HG02623 (cell line): Measurements from ENCODE around the gene PLEKHN1.
"Not testable (repeated sequence)": the region's sequence is repeated elsewhere in the genome, so short reads cannot be mapped to it uniquely, and the experiment has no call there.

ENCODE experiments used
- ATAC-seq: cut with Tn5 transposase; IDR thresholded peaks from one replicate; pipeline ENCODE4 v1.9.1; 2021; ENCODE audit warnings: moderate library complexity; ENCODE audit not compliant: unreplicated experiment

Gene PLEKHN1

DNA sequence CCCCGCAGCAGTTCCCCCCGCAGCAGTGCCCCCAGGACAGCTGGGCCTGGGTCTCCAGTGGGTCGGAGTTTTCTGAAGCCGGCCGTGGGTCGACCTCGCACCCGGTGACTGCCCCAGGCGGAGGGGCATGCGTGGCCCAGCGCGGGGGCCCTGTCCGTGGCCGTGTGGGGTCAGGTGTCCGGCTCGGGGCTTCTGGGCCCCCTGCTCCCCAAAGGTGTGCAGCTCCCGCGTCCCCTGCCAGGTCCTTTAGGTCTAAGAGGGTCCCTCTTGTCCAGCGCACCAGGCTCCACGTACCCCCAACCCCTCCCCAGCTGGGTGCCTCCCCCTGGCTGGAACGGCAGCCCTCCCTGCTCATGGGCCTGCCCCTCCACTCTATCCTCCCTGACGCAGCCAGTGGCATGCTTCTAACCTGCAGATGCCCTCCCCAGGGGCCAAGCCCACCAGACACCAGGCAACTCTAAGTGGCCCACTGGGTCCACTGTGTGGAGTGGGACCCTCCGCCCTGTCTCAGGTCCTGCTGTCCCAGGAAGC, 39.6 kb downstream of the PLEKHN1 start:
- no peak for ATAC-seq

DNA sequence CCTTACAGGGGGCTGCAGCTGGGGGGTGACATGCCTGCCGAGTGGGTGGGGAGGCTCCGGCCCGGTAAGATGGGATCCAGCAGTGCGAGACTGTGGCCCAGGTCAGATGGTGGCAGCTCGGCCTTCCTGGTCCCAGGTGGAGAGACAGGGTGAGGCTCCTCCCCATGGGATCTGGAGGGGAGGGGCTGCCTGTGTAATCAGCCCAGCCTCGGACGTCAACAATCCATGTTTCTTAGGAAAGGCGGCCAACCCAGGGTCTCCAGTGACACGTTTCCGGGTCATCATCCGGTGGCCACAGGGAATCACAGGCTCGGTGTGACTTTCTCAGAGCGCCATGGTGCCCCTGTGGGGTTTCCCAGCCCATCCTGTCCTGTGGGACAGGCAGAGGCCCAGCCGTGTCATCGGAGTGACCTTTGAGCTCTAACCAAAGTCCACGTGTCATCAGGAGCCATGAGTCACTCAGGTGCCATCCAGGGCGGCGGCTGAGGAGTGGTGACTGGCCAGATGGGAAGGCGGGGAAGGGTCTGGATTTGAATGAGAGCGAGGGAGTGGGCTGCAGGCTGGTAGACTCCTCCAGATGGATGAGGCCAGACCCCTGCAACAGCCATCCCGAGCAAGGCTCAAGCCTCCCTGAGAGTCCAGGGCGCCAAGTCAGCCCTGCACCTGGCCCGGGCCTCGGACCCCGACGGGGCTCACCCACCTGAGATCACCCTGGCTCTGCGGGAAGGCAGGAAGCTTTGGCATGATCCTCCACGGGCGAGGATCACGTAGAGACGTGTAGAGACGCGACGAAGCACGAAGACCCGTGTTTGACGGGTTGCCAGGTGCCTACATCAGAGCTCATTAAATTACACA, 40.2 kb downstream of the PLEKHN1 start:
- no peak for ATAC-seq

DNA sequence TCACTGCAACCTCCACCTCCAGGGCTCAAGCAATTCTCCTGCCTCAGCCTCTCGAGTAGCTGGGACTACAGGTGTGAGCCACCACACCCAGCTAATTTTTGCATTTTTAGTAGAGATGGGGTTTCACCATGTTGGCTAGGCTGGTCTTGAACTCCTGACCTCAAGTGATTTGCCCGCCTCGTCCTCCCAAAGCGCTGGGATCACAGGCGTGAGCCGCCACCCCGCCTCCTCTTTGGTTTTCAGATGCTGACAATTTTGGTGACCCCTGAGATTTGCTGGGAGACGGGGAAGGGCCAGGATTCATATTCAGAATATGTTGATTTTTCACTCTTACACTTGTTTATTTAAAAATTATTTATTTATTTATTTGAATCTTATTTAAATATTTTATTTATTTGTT, 43.8 kb downstream of the PLEKHN1 start:
- ATAC-seq: not testable (repeated sequence)

- ATAC-seq: no peak
Observed at GRCh38 chr1:1011396-1011949, 45.2 kb downstream of the PLEKHN1 start.

DNA sequence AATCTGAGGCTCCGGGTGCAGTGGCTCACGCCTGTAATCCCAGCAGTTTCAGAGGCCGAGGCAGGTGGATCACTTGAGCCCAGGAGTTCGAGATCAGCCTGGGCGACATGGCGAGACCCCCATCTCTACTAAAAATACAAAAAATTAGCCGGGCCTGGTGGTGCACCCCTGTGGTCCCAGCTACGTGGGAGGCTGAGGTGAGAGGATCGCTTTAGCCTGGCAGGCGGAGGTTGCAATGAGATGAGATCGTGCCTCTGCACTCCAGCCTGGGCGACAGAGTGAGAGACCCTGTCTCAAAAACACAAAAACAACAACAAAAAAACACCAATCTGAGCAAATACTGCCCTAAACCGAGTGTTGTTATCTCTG, 46.4 kb downstream of the PLEKHN1 start:
- ATAC-seq: not testable (repeated sequence)

GRCh38 chr1:1013105-1013921, 47.0 kb downstream of the PLEKHN1 start, which contains the start of gene ISG15:
Gene ISG15 (plus strand): TSS chr1:1013497. CDS start chr1:1013574, 77 bp downstream.
- peak; percentile 73 for ATAC-seq

DNA sequence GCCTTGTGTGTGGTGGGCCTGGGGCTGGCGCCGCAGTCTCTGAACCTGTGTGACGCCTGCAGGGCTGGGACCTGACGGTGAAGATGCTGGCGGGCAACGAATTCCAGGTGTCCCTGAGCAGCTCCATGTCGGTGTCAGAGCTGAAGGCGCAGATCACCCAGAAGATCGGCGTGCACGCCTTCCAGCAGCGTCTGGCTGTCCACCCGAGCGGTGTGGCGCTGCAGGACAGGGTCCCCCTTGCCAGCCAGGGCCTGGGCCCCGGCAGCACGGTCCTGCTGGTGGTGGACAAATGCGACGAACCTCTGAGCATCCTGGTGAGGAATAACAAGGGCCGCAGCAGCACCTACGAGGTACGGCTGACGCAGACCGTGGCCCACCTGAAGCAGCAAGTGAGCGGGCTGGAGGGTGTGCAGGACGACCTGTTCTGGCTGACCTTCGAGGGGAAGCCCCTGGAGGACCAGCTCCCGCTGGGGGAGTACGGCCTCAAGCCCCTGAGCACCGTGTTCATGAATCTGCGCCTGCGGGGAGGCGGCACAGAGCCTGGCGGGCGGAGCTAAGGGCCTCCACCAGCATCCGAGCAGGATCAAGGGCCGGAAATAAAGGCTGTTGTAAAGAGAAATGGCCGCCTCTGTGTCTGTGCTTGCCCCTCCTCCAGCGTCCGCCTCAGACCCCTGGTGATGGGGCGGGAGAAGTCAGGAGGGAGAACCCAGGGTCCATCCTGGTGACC, 47.8 kb downstream of the PLEKHN1 start:
- ATAC-seq: no peak

GRCh38 chr1:1014799-1015681, 48.8 kb downstream of the PLEKHN1 start:
- no peak for ATAC-seq

DNA sequence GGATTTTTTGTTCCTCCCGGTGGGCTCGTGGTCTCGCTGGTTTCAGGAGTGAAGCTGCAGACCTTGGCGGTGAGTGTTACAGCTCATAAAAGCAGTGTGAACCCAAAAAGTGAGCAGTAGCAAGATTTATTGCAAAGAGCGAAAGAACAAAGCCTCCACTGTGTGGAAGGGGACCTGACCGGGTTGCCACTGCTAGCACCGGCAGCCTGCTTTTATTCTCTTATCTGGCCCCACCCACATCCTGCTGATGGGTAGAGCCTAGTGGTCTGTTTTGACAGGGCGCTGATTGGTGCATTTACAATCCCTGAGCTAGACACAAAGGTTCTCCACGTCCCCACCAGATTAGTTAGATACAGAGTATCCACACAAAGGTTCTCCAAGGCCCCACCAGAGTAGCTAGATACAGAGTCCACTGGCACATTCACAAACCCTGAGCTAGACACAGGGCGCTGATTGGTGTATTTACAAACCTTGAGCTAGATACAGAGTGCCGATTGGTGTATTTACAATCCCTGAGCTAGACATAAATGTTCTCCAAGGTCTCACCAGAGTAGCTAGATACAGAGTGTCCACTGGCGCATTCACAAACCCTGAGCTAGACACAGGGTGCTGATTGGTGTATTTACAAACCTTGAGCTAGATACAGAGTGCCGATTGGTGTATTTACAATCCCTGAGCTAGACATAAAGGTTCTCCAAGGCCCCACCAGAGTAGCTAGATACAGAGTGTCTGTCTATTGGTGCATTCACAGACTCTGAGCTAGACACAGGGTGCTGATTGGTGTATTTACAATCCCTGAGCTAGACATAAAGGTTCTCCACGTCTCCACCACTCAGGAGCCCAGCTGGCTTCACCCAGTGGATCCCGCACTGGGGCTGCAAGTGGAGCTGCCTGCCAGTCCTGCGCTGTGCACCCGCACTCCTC, 51.4 kb downstream of the PLEKHN1 start:
- not testable (repeated sequence) for ATAC-seq

DNA sequence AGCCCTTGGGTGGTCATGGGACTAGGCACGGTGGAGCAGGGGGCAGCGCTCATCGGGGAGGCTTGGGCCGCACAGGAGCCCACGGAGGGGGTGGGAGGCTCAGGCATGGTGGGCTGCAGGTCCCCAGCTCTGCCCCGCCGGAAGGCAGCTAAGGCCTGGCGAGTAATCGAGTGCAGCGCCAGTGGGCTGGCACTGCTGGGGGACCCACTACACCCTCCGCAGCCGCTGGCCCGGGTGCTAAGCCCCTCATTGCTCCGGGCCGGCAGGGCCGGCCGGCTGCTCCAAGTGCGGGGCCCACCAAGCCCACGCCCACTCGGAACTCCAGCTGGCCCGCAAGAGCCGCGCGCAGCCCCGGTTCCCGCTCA, 52.0 kb downstream of the PLEKHN1 start:
- not testable (repeated sequence) for ATAC-seq

GRCh38 chr1:1019122-1019999, 53.1 kb downstream of the PLEKHN1 start:
- ATAC-seq: peak; percentile 57

DNA sequence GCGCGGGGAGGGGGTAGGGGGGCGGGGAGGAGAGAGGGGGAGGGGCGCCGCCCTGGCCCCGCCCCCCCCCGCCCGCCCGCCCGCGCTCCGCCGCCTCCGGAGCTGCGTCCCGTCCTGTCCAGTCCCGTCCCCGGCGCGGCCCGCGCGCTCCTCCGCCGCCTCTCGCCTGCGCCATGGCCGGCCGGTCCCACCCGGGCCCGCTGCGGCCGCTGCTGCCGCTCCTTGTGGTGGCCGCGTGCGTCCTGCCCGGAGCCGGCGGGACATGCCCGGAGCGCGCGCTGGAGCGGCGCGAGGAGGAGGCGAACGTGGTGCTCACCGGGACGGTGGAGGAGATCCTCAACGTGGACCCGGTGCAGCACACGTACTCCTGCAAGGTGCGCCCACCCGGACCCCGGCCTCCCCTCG, 53.7 kb downstream of the PLEKHN1 start, which contains the start of gene AGRN:
AGRN (plus strand) TSS at position 121 of the 405 bp plus-strand sequence; CDS start at position 174, 53 bp downstream.
- peak; percentile 31 for ATAC-seq

- ATAC-seq: peak; percentile 13
Observed at GRCh38 chr1:1020415-1021009, 54.2 kb downstream of the PLEKHN1 start.

DNA sequence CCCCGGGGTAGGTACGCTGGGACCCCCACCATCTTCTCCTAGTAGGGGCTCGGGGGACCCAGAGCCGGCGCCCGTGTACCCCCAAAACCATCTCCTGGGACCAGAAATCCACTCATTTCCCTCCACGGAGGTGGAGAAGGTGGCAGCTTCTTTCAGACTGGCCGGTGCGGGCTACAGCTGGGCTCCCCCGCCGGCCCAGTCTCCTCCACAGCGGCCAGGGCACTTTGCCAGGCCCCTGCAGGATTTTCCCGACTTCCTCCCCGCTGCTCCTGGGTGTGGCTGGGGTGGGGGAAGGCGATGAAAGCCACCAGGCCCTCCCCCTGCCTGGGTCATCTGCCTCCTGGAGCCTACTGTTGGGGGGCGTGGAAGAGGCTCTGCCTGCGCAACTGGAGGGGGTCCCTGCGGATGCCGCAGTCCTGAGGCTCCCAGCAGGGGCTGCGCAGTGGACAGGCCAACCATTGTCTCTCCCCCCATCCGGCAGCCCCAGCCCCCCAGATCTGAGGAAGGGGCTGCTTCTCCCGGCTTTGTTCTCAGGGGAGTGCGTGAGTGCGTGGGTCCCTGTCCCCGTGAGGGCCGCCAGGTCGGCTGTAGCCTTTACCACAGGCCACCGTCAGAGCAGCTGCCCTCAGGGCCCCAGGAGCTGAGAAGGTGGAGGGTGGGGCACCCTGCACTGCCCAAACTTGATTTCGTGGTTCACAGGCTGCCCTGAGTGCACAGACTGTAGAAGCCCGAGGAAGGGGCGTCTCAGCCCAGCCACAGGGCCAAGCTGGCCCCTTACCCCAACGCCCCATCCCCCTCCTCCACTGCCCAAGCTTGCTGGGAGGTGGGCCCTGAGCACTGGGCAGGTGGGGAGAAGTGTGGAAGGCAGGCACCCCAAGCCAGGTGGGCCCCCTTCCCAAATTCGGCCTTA, 55.0 kb downstream of the PLEKHN1 start:
- no peak for ATAC-seq

GRCh38 chr1:1021920-1022259, 55.6 kb downstream of the PLEKHN1 start:
- ATAC-seq: no peak

DNA sequence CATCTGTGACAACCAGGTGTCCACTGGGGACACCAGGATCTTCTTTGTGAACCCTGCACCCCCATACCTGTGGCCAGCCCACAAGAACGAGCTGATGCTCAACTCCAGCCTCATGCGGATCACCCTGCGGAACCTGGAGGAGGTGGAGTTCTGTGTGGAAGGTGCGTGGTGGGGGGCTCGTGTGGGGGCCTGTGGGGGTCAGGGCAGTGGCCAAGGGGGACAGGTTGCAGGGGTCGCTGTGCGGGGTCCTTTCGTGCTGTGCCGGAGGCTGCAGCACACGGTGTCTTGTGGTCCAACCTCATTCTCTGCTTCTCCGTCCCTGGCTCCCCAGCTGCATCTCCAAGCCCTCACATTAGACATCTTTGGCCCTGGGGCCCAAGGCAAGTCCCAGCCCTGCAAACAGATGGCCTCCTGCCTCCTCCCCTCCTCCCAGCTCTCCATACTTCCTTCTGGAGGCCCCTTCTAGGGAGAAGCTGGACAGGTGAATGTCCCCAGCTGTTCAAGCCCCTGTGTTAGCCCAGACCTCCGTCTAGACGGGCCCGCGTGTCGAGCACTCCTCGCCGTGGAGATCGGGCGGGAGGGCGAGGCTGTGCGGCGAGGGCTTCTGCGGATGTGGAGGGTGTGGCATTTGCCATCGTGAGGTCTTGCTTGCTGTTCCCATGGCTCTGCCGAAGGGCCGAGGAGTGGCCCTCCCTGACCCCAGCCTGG, 56.2 kb downstream of the PLEKHN1 start:
- no peak for ATAC-seq
